HG02943 (cell line): ENCODE data around the gene B3GALT5.

Experiments
- ATAC-seq: cut with Tn5 transposase; IDR thresholded peaks from one replicate; pipeline ENCODE4 v1.9.1; 2021; ENCODE audit warnings: mild to moderate bottlenecking, low read depth, moderate library complexity; ENCODE audit not compliant: unreplicated experiment

B3GALT5 gene

DNA sequence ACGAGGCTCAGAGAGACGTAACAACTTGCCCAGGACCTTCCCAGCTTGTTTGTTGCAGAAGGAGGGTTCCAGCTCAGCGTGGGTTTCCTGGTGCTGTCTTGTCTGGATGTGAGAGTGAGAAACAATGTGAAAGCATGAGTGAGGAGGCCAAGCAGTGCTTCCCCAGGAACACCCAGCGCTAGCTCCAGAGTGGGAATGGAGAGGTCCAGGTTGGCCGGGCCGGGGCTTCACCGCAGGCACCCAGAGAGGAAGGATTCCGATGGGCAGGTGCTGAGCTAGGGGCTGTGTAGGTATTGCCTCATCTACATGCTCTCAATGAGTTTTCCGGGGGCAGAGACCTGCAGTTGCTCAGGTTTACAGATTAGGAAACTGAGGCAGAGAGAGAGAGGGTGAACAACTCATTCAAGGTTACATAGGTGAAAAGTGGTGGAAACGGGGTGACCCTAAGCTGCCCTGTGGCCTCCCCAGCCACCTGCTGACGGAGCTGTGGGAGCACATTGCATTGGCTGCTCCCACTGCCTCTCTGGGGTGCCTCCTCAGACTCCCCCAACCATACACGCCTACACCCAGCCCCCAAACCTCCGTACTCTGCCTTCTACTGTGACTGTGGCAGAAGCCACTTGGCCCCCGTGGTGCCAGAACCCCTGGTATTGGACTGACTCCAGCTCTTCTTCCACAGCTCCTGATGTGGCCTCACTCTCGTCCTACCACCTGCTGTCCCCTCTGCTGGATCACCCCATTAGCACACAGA lies 51.2 kb downstream of the B3GALT5 start:
- no peak for ATAC-seq

DNA sequence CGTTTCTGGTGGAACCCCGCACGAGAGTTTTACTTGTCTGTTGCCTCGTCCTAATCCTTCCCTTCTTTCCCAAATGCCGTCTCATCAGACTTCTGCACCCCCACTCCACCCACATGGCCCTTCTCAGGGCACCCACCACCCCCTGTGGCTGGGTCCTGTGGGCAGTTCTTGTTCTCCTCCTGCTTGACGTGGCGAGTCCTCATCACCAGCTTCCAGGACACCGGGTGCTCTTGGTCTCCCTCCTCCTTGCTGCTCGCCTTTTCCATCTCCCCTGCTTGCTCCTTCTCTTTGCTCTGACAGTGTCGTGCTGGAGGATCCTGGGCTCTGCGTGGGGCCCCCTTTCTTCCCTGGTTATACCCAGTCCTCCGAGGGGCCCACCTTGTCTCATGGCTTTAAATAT lies 51.8 kb downstream of the B3GALT5 start:
- no peak for ATAC-seq

DNA sequence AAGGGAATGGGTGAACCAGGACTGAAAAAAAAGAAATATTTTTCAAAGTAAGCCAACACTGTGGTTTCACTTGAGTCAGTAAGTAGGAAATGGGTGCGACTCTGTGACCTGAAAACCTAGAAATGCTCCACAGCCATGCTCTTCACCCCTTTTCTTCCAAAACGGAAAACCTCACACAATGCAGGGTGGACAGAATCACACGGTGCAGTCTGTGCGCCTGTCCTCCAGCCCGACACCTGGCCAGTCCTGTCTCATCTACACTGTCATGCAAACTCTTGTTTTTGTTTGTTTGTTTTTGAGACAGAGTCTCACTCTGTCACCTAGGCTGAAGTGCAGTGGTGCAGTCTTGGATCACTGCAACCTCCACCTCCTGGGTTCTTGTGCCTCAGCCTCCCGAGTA lies 53.3 kb downstream of the B3GALT5 start:
- no peak for ATAC-seq

DNA sequence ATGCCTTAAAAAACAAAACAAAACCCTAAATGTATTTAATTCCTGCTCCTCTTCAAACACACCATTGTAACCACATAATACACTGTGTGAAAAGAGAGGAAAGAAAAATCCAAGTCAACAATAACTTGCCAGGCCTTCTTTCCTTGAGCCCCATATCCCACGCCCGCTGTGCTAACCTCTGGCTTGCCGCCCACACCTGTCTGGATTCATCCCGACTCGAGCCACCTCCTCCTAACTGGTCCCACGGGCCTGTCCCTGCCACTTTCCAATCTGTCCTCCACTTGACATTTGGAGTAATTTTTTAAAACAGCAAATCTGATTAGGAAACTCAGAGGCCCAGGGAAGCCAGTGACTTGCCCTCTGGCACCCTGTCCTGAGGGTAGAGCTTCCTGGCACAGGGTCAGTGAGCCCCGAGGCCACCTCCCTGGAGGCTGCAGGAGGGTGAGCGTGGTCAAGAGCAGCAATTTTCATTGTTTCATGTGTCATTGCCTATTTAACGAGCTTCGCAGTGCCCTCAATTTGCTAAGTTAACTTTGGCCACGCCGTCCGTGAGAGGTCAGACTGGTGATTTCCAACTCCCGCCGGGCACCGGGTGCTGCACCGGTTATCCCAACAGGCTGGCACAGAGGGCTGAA lies 54.1 kb downstream of the B3GALT5 start:
- no peak for ATAC-seq

DNA sequence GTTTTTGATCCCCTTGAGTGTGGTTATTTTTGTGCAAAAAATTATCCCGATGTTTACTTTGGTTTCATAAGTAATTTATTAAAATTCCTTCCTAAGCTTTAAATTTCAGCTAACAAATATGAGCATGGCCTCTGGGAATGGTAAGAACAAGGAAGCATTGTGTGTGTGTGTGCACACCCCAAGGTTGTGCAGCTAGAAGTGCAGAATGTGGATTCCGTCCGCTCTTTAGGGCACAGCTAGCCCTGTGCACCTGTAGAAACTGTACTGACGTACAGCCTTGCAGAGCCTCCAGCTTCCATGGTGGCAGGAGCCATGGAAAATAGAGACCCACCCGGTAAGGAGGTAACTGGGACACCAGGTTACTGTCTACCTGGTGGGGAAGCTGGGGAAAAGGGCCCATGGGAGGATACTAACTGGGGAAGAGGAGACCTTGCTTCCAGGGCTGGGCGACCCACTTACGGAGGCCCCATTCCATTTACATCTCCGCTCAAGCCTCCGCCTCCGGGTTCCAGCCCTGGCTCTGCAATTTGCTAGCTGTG lies 54.7 kb downstream of the B3GALT5 start:
- no peak for ATAC-seq

DNA sequence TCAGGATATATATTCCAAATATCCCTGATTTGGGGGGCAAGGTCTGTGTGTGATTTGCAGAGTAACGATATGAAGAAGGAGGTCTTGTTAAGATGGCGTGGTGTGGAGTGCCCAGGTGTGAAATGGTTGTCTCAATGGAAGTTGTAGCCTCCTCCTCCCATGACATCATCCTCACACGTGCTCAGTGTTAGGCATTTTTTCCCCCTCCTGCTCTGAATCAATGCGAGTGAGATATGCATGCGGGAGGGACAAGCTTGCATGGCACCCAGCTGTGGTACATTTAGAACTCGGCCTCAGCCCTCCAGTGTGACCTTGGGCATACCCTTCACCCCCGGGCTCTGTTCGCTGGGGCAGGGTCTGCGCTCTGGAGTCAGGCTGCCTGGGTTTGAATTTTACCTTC lies 55.6 kb downstream of the B3GALT5 start:
- no peak for ATAC-seq

DNA sequence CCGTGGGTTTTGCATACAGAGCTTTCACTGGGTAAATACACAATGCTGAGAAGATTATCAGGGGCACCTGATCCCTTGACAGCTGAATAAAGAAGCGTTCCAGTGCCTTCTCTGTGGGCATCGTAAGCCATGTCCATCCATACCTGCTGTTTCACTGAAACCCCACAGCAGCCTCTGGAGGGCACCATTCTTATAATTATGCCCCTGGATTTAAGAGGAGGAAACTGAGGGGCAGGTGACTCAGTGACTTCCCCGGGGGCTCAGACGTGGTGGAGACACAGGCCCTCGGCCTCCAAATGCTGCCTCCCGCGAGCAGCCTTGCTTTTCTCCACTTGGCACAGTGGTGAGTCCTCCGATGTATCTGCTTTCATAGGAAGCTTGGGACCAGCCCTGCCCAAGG lies 56.7 kb downstream of the B3GALT5 start:
- no peak for ATAC-seq

DNA sequence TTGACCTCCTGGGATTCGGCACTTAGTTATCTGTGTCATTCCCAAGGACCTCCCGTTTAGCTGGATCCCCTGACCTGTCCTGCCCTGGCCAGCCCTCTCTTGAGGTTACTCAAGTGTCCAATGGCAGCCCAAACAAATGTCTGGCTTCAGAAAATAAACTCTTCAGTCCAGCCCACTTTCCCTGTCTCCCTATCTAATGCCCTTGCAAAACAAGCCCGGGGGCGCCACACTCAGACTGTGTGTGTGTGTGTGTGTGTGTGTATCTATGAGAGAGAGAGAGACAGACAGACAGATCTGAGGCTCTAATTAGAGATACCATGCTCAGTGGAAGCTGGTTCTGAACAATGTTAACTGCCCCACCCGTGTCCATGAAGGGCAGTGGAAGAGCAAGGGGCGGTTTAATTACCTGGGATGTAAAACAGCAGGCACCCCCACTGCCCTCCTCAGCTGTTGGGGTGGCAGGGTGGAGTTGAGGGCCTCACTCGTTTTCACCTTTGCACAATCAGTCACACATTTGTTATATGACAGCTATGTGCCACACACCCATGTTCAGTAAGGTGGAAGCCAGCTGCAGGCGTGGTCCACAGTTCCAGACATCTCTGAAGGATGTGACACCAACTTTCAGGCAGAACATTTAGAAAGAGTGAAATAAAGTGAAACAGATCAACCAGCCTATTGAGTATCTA lies 57.4 kb downstream of the B3GALT5 start:
- ATAC-seq, result no peak

DNA sequence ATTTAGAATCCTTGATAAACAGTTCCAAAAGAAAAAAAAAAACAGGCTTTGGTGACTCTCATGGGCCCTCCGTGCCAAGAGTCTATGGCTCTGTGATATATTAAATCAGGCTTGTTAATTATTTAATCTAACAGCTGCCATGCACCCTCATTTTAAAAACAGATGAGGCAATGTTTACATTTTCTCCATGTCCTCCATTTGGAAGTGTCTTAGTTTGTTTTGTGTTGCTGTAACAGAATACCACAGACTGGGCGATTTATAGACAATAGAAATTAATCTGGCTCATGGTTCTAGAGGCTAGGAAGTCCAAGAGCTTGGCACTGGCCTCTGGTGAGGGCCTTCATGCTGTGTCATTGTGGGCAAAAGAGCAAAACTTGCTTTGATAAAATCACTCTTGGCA lies 58.0 kb downstream of the B3GALT5 start:
- no peak for ATAC-seq

DNA sequence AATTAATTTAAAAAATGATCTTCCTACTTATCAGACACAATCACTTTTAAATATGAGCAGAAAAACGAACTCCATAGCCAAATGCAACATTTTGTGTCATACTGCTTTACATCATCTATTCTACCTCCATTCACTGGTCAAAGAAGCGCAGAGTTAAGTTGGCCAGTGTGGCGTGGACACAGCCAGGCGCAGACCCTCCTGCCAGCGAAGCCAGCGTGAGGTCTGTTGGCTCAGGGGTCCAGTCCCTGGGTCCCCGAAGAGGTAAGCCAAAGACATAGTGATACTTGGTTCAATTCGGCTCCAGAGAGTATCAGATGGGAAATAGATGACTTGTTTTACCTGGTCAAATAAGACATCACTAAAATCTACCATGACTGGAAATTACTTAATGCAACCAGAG lies 59.2 kb downstream of the B3GALT5 start:
- ATAC-seq, result no peak

DNA sequence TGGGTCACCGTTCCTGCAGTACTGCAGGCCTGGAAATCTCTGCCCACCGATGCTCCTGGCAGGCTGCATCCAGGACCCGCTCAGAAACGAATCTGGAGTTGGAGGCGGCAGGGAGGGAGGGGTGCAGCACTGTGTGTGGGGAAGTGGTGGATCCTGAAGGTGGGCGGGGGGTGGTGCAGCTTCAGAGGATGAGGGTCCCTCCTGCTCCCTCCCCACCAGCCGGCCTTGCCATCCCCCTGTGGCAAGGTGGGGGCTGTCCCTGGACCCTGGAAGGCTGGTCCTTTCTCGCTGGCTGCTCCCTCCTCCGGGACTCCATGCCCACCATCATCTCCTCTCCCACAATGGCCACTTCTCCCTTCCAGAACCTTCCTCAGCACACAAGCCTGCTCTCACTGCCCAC lies 60.4 kb downstream of the B3GALT5 start:
- no peak for ATAC-seq

DNA sequence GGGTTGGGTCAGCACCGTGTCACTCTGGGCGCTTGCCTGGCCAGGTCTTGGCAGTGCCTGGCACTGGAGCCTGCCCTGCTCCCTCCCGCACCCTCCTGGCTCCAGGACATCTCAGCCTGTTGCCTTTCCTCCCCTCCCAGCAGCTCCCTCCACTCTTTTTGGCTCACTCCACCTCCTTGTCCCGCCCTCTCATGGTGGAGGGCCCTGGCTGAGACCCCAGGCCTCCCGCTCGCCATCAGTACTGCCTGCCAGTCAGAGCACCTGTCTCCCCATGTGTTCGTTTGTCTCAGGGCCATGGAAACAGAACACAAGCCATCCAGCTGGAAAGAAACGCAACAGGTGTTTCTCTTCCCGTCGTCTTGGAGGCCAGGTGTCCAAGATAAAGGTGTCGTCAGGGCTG lies 61.0 kb downstream of the B3GALT5 start:
- ATAC-seq, result no peak

DNA sequence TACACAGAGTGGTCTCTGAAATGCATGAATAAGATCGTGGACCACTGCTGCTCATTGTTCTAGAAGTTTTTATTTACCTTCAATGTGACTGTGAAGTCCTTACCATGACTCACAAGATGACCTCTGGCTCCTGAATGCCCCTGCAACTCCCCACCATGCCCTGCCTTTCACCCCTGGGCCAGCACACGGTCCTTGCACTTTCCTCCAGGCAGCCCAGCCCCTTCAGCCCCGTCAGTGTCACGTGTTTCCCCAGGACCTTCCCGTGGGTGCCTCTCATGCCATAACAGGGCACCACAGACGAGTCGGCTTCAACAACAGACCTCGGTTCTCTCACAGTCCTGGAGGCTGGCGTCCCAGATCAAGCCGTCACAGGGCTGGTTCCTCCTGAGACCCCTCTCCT lies 62.1 kb downstream of the B3GALT5 start:
- no peak for ATAC-seq

DNA sequence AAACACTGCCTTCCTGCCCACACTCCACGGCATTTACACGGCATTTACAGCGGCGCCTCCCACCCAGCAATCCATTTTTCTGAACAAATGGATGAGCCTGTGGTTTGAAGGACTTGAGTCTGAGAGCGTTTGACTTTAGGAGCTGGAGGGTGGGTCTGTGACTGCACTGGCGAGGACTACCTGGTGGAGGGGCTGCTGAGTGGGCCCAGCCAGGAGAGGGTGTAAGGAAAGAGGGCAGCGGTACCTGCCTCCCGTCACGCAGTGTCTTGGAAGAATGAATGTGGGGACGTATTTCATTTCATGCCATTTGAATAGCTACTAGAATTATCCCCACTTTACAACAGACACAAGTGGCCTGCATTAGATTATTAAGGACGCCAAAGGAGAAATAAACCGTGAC lies 62.9 kb downstream of the B3GALT5 start:
- no peak for ATAC-seq

DNA sequence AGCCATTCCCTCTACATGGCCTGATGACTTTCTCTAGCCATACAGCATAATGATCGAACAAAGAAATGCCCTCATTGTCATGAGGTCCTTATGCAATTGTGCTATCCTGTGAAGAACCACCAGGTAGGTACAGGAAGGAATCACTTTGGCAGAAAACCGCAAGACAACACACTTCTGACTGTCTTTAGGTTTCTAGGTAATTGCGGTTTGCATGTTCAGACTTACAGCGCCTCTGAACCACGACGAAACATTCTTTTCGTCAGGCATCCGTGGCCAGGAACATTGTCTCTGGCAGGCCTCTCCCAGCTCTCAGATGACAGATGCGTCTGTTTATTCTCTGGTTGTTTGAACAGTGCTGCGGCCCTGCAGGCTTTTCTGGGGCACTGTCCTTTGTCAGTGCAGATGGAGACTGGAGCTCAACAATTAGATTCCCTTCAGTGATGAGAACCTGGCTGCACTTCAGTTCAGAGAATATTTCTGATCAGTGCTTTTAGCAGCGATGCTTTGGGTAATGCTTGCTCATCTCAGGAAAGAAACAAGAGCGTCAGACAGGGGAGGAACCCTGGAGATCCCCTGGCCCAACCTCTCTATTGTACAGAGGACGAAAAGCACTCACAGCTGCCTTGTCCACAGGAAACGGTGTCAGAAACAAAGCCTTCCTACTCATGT lies 63.4 kb downstream of the B3GALT5 start:
- no peak for ATAC-seq

DNA sequence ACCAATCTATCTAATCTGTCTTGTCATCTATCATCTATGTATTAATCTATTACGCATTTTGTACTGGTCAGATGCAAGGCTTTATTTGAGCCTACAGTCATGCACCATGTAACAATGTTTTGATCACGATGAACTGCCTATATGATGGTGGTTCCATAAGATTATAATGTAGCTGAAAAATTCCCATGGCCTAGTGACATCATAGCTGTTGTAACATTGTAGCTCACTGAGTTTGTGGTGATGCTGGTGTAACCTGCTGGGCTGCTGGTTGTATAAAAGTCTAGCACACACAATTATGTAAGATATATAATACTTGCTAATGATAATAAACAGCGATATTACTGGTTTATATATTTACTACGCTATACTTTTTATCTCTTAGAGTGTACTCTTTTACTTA lies 67.5 kb downstream of the B3GALT5 start:
- ATAC-seq, result no peak

DNA sequence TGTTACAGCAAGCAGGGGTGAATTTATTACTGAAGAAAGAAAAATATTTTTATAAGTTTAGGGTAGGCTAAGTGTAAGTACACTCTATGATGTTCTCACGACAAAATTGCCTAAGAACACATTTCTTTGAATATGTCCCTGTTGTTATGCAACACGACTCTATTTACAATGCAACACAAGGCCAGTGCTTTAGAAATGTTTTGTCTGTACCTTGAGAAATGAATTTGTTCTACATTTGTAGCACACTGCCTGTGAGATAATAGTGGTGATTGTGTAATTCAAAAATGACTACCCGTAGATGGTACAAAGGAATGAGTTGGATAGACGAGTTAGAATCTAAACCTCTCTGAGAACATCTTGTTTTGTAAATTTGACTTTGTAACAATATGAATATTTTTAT lies 68.5 kb downstream of the B3GALT5 start:
- ATAC-seq, result no peak

DNA sequence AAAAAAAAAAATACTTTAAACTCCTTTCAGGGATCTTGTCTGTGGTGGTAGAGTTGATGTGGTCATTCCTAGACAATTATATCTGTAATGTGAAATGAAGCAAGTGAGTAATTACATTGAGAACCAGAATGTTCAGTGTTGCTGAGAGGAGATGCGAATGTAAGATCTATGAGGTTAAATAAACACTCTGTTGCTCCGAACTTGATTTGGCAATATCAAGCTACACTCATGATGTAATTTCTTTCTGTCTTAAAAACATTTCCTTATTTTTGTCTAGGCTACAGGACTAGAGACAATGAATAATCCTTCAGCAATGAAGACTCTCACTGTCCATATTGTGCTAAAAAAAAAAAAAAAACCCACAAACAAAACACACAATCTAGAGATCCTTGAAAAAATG lies 69.1 kb downstream of the B3GALT5 start:
- ATAC-seq, result no peak

DNA sequence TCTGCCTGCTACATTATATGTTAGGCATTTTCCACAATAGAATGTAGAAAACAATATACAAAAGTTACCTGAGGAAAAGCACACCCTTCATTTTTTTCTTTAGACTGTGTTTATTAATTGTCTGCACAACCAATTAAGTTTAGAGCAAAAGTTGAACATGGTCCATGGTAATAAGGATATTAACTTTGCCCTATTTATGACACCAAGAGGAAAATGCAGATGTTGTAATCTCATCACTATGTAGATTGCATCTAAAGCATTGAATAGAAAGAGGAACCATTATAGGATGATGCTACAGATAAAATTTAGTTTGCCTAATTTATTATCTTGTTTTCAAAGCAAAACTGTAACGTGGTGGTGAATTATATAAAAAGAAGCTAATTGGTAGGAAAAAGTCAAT lies 72.5 kb downstream of the B3GALT5 start:
- ATAC-seq, result no peak

DNA sequence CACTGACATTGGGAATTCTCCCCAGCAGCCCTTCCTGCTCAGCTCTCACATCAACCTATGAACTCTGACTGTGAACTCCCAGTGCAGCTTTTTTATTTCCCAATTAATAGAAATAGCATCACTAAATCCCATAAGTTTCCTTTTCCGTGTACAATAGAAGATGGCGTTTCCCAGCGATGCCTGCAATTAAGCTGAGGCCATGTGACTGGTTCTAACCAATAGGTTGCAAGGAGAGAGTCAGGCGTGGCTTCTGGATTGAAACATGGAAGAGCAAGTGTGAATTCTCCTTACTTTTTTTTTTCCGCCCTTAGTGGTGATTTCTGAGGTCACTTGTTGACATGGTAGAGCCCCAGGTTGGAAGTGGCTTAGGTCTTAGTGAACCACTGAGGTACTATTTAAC lies 73.3 kb downstream of the B3GALT5 start:
- no peak for ATAC-seq
